Activated naive CD4-positive, alpha-beta T cell (primary cell): ENCODE results near the gene XPR1.

Experiments
- DNase-seq, 4 experiments: peaks; one replicate each; lab custom pipeline; 2025; lab: John Stamatoyannopoulos, UW

The XPR1 gene

DNA sequence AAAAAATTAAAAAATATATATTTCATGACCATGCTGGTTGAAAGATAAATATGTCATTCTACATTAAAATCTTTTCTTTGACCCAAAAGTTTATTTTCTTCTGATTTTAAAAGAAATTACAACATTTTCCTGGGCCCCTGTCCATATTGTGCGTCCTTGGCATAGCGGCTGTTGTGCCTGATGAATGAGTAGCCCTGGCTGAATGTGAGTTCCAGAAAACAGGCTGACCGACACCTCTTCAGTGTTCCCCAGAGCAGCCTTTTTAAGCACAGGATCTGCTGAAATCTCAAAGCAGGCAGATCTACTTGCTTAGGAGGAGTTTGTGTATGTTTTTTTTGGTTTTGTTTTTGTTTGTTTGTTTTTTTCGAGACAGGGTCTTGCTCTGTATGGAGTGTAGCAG, 300.6 kb downstream of the XPR1 start:
- no peak for DNase-seq

DNA sequence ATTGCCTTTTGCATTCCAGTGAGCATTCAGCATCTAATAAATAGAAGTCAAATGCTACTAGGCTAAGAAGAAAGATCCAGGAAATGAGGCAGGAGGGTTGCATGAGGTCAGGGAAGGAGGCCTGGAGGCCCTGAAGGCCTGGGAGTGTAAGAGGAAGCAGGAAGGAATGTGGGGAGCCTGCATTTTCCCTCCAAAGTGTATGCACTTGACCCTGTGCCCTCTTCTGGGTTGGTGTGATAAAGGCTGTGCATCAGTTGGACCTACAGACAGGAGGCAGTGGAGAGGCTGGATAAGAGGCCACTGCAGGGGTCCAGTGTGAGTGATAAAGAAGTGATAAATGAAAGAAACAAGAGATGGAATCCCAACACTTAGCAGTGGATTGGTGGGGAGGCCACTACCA, 301.3 kb downstream of the XPR1 start:
- no peak for DNase-seq

- DNase-seq: no peak
Measured at GRCh38 chr1:180934563-180934962, 302.7 kb downstream of the XPR1 start.

DNA sequence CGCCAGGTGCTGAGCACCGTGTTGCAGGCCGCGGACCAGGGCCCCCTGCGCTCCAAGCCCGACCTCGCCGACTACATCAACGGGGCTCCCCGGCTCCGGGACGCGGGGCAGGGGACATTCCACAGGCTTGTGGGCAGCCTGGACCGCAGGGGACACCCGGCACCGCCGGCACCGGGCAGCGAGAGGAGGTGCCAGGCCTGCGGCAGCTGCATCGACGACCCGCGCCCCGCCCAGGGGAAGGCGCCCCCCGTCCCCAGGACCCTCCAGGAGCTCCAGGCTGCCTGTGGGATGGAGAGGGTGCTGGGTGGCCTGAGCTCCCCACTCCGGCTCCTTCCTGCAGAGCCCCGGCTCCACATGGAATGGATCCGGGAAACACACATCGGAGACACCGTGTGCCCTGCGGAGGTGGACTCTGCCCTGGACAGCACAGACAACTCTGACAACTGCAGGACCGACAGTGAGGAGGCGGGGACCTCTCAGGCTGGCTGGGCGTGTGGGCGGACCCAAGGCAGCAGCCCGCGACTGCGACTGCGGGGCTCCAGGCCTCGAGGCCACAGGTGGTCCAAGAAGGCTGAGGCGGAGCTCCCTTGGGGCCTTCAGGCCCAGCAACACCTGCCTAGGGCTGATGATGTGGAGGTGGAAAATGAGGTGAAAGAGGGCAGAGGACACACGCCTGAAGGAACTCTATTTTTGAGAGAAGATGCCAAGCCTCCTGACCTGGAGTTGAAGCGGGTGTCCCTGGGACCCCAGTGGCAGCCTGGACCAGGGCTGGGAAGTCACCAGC, 303.7 kb downstream of the XPR1 start:
- DNase-seq: no peak

- DNase-seq: no peak
Measured at GRCh38 chr1:180936110-180937011, 304.5 kb downstream of the XPR1 start.

DNA sequence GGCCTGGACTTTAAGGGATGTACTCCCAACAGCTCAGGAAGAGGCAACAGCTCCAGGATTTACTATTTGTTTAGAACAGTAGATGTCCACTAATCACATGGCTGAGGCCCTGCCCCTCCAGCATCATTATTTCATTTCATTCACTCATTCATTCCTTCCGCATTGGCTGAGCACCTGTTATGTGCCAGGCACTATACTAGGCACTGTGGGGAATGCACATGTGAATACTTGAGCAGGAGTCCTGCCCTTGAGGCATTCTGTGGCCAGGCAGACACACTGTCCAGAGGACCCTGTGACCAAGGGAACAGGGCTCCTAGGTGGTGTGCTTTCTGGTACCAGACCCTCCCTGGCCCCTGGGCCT, 305.2 kb downstream of the XPR1 start:
- DNase-seq: no peak

GRCh38 chr1:180937624-180938225, 305.9 kb downstream of the XPR1 start:
- DNase-seq: no peak

GRCh38 chr1:180939073-180939710, 307.4 kb downstream of the XPR1 start:
- DNase-seq: no peak

GRCh38 chr1:180939711-180940103, 307.9 kb downstream of the XPR1 start:
- no peak for DNase-seq
